ENCODE measurements around the gene ADM2.

GRCh38 chr22:50531962-50532674 lies 50.8 kb downstream of the ADM2 start:
- TF ChIP-seq CTCF (IDR thresholded peaks at IDR 0.05 in 4 of 5, conservative IDR thresholded peaks at IDR 0.05 in 1 of 5) (no peak), POLR2A (IDR thresholded peaks at IDR 0.05) (peak in 1 of 2 donors; percentile 40)
